Myocyte (in vitro differentiated cells): Measurements from ENCODE around the gene ABAT. TPM values are rescaled to one million over a fixed set of nuclear protein-coding genes. Genes with fewer than 3 reads are reported as not detected.
A peak's percentile ranks its signal among the peaks of the same experiment; 100 is the strongest.
"Not testable (repeated sequence)": the region's sequence is repeated elsewhere in the genome, so short reads cannot be mapped to it uniquely, and the experiment has no call there.

Source experiments
- DNase-seq: peaks from one replicate; pipeline ENCODE4 v3.0.0-alpha.2; 2012; ENCODE audit warnings: low read depth
- total RNA-seq: library from RNA; depleted of rRNA; stranded (reverse); fragments of >200 nt; gene quantifications from 2 replicates; pipeline ENCODE4 v1.2.3, GENCODE V29; 2014

The ABAT gene
- total RNA-seq, 1 donor from 2014 or later = 3.2 TPM

DNA sequence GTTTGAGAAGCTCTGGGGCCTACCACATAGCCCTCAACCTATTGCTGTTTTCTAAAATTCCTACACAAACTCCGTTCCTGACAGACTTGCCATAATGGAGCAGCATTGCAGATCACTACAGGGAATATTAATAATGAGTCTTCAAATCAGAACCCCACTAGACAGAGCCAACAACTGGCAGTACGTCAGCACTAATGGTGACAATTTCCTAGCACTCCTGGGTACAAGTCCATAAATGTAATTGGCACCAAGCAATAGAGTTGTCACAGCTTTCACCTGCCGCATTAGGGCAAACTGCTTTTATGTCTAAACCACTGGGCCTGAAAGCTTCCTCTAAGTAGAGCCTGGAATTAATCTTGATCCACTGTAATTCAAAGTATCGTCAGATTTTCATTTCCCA lies 25.5 kb upstream of the ABAT start:
- DNase-seq = no peak

DNA sequence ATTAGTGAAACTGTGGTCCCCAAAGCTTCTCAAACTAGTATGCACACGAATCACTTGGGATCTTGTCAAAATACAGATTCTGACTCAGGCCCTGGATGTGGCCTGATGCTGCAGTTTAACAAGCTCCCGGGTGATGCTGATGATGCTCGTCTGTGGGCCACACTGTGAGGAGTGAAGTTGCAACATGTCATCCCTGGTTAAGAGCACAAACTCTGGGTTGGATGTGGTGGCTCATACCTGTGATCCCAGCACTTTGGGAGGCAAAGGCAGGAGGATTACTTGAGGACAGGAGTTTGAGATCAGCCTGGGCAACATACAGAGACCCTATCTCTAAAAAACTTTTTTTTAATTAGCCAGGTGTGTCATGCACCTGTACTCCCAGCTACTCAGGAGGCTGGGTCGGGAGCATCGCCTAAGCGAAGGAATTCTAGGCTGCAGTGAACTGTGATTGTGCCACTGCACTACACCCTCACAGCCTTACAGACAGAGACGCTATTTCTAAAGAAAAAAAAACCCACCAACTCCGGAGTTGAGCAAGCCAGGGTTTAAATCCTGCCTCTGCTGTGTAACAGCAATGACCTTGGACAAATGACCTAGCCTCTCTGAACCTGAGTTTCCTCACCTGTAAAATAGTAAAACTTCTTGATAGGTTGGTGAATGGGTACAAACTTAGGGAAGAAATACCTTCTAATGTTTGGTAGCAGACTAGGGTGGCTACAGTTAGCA lies 24.4 kb upstream of the ABAT start:
- DNase-seq = no peak

DNA sequence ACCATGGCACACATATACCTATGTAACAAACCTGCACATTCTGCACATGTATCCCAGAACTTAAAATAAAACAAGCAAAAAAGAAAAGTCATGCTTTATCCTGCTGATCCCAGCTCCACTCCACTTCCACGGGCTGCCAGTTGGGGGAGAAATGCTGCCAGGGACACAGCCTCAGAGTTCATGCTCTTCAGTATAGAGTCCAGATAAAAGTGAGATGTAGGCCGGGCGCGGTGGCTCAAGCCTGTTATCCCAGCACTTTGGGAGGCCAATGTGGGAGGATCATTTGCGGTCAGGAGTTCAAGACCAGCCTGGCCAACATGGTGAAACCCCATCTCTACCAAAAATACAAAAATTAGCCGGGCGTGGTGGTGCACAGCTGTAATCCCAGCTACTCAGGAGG lies 22.5 kb upstream of the ABAT start:
- not testable (repeated sequence) for DNase-seq

DNA sequence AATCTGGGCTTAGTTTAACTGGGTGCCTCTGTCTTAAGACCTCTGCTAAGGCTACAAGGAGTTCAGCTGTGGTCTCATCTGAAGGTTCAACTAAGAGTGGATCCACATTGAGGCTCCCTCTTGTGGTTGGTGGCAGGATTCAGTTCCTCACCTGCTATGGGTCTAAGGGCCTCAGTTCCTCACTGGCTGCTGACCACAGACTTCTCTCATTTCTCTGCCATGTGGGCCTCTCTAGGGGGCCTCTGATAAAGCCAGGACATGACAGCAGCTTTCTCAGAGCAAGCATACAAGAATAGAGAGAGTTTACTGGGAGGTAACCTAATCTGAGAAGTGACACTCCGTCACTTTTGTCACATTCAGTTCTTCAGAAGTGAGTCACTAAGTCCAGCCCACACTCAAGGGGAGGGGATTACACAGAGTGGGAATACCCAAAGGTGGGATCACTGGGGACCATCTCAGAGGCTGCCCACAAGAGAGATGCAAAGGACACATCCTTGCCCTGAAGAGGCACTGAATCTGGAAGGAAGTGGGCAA lies 19.2 kb upstream of the ABAT start:
- DNase-seq = peak; percentile 41

DNA sequence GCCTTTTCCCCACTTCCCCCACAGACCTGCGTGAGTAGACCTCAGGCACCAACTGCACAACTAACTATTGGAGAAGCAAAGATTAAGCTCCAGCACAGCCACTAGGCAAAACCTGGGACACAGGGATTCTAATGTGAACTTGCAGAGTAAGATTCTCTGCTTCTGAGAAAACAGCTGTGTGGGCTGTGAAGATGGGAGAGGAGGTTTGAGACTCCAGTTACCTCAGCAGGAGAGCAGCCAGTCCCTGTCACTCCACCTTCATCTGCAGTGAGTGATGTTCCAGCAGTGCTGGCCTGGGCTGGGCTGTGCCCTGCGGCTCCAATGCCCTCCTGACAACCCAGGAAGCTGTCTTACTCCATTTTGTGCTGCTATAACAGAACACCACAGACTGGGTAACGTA lies 18.0 kb upstream of the ABAT start:
- DNase-seq = no peak

DNA sequence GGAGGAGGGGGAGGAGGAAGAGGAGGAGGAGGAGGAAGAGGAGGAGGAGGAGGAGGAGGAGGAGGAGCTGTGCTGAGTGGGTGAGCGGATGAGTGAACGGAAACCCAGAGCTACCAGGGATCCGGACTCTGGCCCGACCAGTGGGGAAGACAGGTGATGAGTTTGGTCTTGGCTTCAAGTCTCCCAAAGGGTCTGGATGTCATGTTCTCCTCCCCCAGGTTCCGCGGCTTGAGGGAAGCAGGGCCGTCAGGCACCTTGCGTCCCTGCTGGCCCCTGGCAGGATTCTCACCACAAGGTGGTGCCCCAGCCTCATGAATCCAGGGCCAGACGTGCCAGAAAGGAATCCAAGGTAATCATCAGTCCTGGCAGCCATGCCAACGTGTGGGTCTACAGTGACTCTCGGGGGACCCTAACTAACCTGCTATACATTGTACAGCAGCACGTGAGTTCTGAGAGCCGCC lies 13.5 kb upstream of the ABAT start:
- peak; percentile 61 for DNase-seq

DNA sequence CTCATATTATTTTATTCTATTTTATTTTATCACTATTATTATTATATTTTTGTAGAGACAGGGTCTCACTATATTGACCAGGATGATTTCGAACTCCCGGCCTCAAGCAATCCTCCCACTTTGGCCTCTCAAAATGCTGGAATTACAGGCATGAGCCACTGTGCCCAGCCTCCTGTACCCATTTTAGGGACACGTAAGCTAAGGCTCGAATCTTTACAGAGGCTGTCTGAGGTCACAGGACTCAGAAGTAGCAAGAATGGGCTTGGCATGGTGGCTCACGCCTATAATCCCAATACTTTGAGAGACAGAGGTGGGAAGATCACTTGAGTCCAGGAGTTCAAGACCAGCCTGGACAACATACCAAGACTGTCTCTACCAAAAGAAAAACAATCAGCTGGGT lies 12.7 kb upstream of the ABAT start:
- DNase-seq = no peak

DNA sequence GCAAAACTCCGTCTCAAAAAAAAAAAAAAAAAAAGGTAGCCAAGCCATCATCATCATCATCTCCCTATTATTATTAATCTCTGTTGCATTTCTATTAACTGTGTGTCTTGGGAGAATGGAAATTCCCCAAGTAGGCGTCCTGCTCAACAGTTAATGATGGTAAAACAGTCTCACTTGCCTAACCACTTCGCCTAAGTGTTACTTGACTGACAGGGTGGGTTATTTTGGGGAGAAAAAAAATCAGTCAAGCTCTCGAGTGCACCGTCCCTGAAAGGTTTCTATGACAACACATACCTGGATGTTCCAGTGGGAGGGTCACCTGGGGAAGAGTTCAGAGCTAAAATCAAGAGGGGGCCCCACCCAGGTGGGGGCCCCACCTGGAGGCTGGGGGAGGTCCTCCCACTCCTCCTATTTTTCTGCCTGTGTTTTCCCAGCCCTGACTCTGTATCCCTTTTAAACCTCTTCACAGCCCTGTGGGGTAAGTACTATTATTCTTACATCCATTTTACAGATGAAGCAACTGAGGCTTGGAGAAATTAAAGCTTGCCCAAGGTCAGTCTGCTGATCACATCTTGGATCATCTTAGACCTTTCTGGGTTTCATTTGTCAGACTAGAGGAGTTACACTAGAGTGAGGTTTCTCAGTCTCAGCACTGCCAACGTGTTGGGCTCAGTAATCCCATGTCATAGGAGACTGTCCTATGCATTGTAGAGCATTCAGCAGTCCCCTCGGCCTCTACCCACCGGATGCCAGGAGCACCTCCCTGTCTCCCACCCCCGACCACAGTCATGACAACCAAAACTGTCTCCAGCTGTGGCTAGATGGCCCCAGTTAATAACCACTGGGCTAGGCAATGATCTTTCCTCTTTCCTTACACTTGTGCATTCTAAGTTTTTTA lies 11.0 kb upstream of the ABAT start:
- DNase-seq = no peak

DNA sequence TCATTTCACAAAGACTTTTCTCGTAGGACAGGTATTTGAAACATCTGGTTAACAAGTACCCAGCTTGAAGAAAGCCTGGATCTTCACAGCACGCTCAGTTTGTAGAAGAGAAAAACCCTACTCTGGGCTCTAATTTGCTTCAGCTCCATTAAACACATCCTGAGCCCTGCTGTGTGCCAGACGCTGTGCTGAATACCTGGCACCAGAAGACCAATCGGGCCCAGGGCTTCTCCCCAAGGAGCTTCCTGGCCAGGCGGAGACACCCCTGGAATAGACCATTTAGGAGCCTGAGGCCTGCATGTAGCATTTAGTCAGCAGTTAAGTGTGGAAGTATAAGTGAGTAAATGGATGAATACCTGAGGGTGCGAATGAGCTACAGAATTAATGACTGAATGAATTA lies 8.9 kb upstream of the ABAT start:
- DNase-seq = no peak

DNA sequence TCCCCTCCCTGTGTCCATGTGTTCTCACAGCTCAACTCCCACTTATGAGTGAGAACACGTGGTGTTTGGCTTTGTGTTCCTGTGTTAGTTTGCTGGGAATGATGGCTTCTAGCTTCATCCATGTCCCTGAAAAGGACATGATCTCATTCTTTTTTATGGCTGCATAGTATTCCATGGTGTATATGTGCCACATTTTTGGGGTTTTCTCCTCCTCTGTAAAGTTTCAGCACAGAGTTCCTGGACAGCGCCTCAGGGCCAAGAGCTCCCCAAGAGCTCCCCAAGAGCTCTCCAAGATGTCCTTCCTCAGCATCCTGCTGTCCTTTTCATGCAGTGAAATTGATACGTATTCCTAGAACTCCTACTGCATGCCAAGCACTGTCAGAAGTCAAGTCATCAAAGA lies 6.9 kb upstream of the ABAT start:
- no peak for DNase-seq

DNA sequence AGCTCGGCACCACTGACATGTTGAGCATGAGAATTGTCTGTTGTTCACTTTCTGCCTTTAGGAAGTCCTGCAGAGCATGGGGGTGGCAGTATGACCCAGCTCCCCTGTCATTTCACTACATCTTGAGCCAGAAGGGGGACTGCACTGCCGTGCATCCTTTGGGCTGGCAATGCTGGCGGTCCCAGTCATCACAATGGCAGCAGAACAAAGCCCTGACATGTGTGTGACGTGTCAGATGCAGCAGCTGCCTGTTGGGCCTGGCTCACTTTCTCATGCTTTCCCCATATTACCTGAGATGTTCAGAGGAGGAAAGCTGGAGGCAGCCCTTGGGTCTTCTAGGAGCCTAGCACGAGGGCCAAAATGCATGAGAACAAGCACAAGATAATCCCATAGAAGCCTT lies 6.3 kb upstream of the ABAT start:
- no peak for DNase-seq

DNA sequence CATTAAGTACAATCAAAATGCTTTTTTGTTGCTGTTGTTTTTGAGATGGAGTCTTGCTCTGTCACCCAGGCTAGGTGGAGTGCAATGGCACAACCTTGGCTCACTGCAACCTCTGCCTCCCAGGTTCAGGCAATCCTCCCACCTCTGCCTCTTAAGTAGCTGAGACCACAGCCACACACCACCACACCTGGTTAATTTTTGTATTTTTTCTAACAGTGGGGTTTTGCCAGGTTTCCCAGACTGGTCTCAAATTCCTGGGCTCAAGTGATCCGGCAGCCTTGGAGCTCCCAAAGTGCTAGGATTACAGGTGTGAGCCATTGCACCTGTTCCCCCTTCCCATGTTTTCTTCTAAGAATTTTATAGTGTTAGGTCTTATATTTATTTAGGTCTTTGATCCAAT lies 4.9 kb upstream of the ABAT start:
- no peak for DNase-seq

DNA sequence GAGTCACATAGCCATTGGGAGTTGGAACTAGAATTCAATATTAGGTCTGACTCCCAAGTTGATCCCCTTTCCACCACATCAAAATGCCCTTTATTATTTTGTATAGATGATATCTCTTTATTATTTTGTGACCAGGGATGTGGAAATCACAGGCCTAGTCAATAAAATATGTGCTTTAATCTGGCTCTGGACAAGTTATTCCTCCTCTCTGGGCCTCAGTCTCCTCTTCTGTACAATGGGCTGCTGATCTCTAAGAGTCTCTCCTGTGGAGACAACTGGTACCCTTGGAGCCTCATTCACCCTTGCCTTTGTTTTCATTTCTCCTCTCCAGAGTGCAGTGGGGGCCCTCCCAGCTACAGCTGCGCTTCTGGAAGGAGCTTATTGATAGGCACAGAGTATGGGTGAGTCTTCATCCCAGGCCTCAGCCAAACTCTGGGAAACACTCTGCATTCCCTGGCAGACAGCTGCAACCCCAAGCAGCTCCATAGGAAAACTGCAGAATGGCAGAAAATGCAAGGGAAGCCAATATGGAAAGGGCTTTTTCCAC lies 4.3 kb upstream of the ABAT start:
- no peak for DNase-seq

DNA sequence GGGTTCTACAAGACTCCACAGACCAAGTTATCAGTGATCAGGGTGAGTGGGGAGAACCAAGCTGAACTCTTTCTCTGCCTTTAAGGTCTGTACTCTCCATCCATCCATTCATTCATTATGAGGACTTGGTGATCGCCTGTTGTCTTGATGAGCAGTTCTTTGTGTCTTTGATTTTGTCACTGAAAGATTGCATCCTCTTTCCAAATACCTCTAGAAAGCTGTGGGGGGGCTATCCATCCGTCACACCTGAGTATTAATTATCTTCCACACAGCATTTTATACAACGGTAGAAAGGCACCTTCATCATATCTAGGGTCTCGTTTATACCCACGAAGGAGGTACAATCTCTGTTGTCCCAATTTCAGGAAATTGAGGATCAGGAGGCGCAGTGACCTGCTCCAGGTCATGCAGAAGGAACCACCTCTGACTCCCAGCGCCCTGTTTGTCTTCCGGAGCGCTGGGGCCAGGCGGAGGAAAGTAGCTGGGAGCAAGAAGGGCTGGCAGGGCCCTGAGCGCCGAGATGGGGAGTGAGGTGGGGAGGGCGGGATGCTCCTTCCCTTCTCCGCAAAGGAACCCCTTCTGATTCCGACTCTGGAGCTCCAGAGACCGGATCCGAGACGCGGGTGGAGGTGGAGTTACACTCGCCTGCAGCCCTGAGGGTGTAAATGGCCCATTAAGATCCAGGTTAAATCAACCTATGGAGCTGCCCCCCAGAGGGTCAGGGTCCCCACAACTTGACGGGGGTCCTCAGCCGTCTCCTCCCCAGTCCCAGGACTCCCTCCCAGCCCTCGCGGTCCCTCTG lies 605 bp upstream of the ABAT start:
- DNase-seq = no peak

DNA sequence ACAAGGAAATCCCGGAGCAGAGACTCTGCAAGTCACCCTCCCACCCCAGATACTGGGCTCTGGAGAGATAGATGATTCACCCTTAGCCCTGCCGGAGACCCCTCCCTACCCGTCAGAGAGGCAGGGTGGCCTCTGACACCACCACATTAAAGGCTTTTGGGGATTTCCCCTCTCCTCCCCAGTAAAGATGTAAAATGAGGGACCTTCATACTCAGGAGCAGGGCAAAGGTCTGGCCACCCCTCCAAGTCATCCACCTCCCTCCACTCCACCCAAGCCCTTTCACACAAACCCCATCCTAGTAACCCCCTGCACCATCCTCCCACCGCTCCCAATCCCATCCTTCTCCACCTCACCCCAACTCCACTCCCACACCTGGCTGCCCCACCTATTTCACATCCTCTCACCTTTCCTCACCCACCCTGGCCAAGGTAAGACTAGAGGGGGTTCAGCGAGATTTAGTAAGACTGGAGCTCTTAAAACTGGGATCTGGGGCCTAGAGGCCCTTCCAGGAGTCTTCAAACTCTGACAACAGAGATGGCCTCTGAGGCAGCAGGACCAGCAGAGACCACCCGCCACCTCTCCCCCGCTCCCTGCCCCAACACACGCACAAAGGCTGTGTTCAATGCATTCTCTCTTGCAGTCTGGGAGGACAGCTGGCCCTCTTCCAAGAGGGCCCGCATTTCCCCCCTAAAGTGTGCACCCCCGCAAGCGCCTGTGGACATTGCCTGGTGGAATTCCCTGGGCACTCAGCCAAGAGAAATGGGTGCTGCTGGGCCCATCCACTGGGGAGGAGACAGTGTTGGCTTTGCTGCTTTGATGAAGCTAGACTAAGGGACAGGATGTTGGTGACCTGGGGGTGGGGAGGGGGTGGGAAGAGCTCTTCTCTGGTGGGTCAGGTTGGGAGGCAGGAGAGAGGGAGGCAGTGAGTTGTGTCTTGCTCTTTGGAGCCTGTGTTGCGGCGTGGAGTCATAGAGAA lies 1.1 kb downstream of the ABAT start:
- DNase-seq = no peak

DNA sequence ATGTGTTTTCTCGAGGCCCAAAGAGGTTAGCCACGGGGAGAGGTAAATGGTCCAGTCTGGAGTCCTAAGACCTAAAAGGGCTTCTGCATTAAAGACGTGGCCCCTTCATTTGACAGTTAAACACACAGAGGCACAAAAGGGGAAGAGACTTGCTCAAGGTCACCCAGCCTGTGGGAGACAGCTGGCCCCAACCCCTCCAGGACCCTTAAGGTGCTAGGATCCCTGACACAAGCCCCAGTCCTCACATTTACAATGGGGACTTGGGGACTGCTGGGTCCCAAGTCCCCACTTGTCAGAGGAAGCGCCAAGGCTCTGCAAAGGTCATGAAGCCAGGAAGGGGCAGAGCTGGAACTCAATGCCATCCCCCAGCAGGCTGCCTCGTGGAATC lies 1.7 kb downstream of the ABAT start:
- DNase-seq = no peak

DNA sequence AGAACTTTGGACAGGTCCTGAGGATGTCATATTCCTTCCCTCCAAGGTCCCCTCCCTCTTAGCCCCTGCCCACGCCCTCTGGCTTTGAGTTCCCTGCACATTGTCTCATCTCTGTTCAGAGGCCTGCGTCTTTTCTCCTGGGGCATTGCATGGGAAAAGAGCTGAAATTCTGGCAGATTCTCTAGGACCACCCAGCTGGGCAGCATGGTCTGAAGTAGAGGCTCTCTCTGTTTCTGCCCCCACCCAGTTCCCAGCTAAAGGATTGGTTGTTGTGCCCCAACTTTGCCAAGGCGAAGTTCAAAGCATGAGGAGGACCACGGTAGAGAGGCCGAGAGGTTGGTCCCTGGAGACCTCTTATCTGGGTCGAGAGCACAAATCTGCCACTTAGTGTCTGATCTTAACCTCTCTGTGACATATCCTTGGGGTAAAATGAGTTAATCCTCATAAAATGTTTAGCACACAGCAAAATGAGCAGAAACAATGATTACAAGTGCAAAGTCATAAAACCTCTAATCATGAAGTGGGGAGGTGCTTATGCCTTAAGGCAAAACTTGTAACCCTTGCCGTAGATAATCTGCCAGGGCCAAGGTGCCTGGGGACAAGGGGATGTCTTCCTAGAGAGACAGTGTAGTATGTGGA lies 2.4 kb downstream of the ABAT start:
- DNase-seq = no peak

DNA sequence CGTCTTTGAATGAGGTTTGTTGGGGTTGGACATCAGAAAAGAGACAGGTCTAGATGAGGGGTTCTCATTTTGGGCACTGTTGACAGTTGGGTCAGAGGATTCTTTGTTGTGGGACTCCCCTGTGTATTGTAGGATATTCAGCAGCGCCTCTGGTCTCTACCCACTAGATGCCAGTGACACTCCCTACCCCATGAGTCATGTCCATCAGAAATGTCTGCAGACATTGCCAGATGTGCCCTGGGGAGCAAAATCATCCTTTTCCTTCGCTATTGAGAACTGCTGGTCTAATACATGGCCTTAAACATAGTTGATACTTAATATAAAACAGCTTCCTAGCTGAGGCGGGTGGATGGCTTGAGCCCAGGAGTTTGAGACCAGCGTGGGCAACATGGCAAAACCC lies 3.1 kb downstream of the ABAT start:
- peak; percentile 47 for DNase-seq
